Measurements from ENCODE around the gene SDK2.

GRCh38 chr17:73356561-73357170 lies 287.6 kb downstream of the SDK2 start:
- TF ChIP-seq CTCF (conservative IDR thresholded peaks at IDR 0.05; ENCODE audit: low read depth, low read length) (no peak), MXI1 (IDR thresholded peaks at IDR 0.05; ENCODE audit: borderline replicate concordance, low read depth, low read length) (no peak), MAZ (IDR thresholded peaks at IDR 0.05; ENCODE audit: borderline replicate concordance, low read depth, low read length) (no peak), RAD21 (IDR thresholded peaks at IDR 0.05; ENCODE audit: low read length) (no peak), RFX5 (IDR thresholded peaks at IDR 0.05; ENCODE audit: low read depth, low read length) (no peak), CEBPB (IDR thresholded peaks at IDR 0.05; ENCODE audit: low read depth, low read length) (no peak), SMC3 (IDR thresholded peaks at IDR 0.05; ENCODE audit: low read depth, low read length) (no peak), POLR2A (IDR thresholded peaks at IDR 0.05; ENCODE audit: low read depth, low read length) (no peak), RCOR1 (IDR thresholded peaks at IDR 0.05; ENCODE audit: insufficient replicate concordance, low read length) (no peak)
